ENCODE data around the gene GLRB. TPM values are rescaled to one million over a fixed set of nuclear protein-coding genes. Genes with fewer than 3 reads are reported as not detected.

The GLRB gene
- total RNA-seq (2011; cell fraction: chromatin; rRNA removed; ENCODE audit: low replicate concordance): not detected in 2 replicates
- total RNA-seq (2011; cell fraction: nucleolus; rRNA removed): not detected in 2 replicates
- not detected in 2 replicates for total RNA-seq (2011; cell fraction: nucleoplasm; rRNA removed)
- total RNA-seq (2014; rRNA removed) (not detected in 2 replicates), total RNA-seq (2014; rRNA removed; fragmentation: Illumina TruSeq; extraction: Trizol) (not detected in 2 replicates), total RNA-seq (2015; rRNA removed; fragmentation: Illumina TruSeq; extraction: Trizol) (not detected in 2 replicates), total RNA-seq (2021) (not detected in 2 replicates), polyA plus RNA-seq (2011; rRNA removed) (not detected in 2 replicates), polyA plus RNA-seq (2014; fragmentation: Illumina TruSeq; extraction: Trizol) (not detected in 2 replicates), polyA plus RNA-seq (2014; fragmentation: Nextera tagmentation; extraction: Ambion mirVana) (not detected), polyA plus RNA-seq (2014; rRNA removed) (not detected in 2 replicates), polyA minus RNA-seq (2011; rRNA and poly(A)+ RNA removed) (not detected in 2 replicates), Bru-seq, nascent RNA (percentile 2 among the genes with signal in this experiment), BruChase-seq, experiment 1, labeled RNA remaining after a 2-hour chase (percentile 2 among the genes with signal in this experiment), BruChase-seq, experiment 2, labeled RNA remaining after a 6-hour chase (percentile 1 among the genes with signal in this experiment)
- polyA plus RNA-seq (2011; cell fraction: cytosol; rRNA removed): not detected in 2 replicates
- polyA plus RNA-seq (2011; cell fraction: nucleus; rRNA removed): not detected in 2 replicates
- polyA plus RNA-seq (2012): not detected in 2 replicates
- not detected in 2 replicates for polyA minus RNA-seq (2011; cell fraction: cytosol; rRNA and poly(A)+ RNA removed)
- polyA minus RNA-seq (2011; cell fraction: nucleus; rRNA and poly(A)+ RNA removed): not detected in 2 replicates
- long read RNA-seq, experiment 1: 0 reads
- long read RNA-seq, experiment 2: 0 reads
- long read RNA-seq, experiment 3: 0 reads

DNA sequence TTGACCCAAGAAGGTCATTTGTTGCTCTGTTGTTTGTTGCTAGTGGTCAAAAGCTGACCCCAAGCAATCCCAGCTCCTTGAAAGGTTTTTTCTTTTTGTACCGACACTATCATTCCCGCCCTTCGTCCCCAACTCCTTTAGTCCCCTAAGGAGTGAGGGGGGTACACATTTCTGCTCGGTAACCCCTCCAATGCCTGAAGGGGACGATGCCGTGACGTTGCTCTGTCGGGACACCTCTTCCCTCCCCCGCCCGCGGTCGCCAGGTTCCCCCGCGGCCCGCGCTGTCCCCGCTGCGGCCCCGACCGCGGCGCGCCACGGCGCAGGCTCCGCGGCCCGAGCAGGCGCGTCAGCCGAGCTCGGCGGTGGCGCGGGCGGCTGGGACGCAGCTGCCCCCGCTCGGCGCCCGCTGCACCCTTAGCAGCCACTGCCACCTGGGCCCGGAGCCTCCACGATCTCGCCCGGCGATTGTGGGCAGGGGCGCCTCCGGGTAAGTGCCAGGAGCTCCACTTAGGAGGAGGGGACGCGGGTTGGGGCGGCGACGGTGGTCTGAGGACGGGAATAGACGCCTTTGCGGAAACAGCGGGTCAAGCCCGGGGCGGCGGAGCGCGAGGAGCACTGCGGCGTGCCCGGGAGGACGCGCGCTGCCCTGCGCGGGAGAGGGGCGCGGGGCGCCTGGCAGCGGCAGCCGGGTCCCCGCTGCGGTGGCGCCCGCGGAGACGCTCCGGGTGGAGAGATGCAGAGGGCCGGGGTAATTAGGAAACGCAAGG, at the start of gene GLRB:
Gene GLRB, plus strand, starts transcription at position 340 of the 767 bp plus-strand sequence. CDS start 1,875 bp downstream, outside the sequence.
- H3K27ac ChIP-seq (ENCODE audit: extremely low read depth, low read depth, low read length): no peak within 1 kb of the TSS
- POLR2A ChIA-PET: no interaction called here
- no peaks in the 10 kb centered on the region for H4K20me1 ChIP-seq (replicated peaks; ENCODE audit: control insufficient read depth, insufficient read depth, low read length)
- H3K9me1 ChIP-seq (ENCODE audit: control insufficient read depth, insufficient read depth, low read length): no peaks in the 10 kb centered on the region
- DNase-seq (ENCODE audit: extremely low read depth in 1 of 4, low spot score in 3 of 4): no peak
- H3K4me1 ChIP-seq (replicated peaks in 1 of 2; ENCODE audit: control insufficient read depth in 2 of 2, insufficient read depth in 2 of 2, low read length in 2 of 2): no peaks in the 10 kb centered on the region
- H3K27me3 ChIP-seq (ENCODE audit: control insufficient read depth in 2 of 2, insufficient read depth in 2 of 2, low read length in 2 of 2): no peaks in the 10 kb centered on the region
- CTCF ChIA-PET (ENCODE audit: low intra/inter-chr PET ratio): no interaction called here
- BruUV-seq (replicated peaks): no TSS peak
- no peak within 1 kb of the TSS for H2AFZ ChIP-seq (ENCODE audit: low read depth, low read length)
- H3K36me3 ChIP-seq (ENCODE audit: control insufficient read depth, insufficient read depth, low read length): no peaks in the 10 kb centered on the region
- intact Hi-C loops (cut with micrococcal nuclease): no loop called here
- no peak within 1 kb of the TSS for H3K4me2 ChIP-seq (ENCODE audit: insufficient read depth, low read length)
- H3K9me3 ChIP-seq (replicated peaks; ENCODE audit: control insufficient read depth, insufficient read depth, low read depth, low read length): no peaks in the 10 kb centered on the region; the same call in 1 of the 2 replicates
- H3K4me3 ChIP-seq: no peak within 1 kb of the TSS
- ATAC-seq: no peak
- in situ Hi-C loops (cut with MboI): no loop called here
- WGBS (ENCODE audit: insufficient coverage, low coverage, missing lambda C conversion rate): 2% methylated on average over 56 of the region's 84 CpGs
- no peaks in the 10 kb centered on the region for H3K79me2 ChIP-seq (ENCODE audit: control insufficient read depth, insufficient read depth, low read length)
- FAIRE-seq: no peak
- TF ChIP-seq SMAD3 (CRISPR knock-in tag; conservative IDR thresholded peaks at IDR 0.05): no peak
- TF ChIP-seq ZNF644 (tag; IDR thresholded peaks at IDR 0.05; ENCODE audit: low read depth): no peak
- TF ChIP-seq FUS (optimal IDR thresholded peaks at IDR 0.05; ENCODE audit: low read depth, low read length): no peak
- no peak for TF ChIP-seq FOXM1 (IDR thresholded peaks at IDR 0.05; ENCODE audit: low read depth)
- TF ChIP-seq FOXM1 (CRISPR knock-in tag; IDR thresholded peaks at IDR 0.05; ENCODE audit: low read depth): no peak
- TF ChIP-seq, protein P1, sequence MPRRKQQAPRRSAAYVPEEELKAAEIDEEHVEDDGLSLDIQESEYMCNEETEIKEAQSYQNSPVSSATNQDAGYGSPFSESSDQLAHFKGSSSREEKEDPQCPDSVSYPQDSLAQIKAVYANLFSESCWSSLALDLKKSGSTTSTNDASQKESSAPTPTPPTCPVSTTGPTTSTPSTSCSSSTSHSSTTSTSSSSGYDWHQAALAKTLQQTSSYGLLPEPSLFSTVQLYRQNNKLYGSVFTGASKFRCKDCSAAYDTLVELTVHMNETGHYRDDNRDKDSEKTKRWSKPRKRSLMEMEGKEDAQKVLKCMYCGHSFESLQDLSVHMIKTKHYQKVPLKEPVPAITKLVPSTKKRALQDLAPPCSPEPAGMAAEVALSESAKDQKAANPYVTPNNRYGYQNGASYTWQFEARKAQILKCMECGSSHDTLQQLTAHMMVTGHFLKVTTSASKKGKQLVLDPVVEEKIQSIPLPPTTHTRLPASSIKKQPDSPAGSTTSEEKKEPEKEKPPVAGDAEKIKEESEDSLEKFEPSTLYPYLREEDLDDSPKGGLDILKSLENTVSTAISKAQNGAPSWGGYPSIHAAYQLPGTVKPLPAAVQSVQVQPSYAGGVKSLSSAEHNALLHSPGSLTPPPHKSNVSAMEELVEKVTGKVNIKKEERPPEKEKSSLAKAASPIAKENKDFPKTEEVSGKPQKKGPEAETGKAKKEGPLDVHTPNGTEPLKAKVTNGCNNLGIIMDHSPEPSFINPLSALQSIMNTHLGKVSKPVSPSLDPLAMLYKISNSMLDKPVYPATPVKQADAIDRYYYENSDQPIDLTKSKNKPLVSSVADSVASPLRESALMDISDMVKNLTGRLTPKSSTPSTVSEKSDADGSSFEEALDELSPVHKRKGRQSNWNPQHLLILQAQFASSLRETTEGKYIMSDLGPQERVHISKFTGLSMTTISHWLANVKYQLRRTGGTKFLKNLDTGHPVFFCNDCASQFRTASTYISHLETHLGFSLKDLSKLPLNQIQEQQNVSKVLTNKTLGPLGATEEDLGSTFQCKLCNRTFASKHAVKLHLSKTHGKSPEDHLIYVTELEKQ (CRISPR knock-in tag; IDR thresholded peaks at IDR 0.05): no peak
- TF ChIP-seq GTF2F1 (IDR thresholded peaks at IDR 0.05; ENCODE audit: low read depth, low read length): no peak
- no peak for TF ChIP-seq RBM34 (IDR thresholded peaks at IDR 0.05; ENCODE audit: borderline replicate concordance, insufficient read depth, low read length)
- TF ChIP-seq ZFP30 (CRISPR knock-in tag; IDR thresholded peaks at IDR 0.05; ENCODE audit: borderline replicate concordance): no peak
- TF ChIP-seq NFXL1 (CRISPR knock-in tag; IDR thresholded peaks at IDR 0.05): no peak
- H3K9ac ChIP-seq (ENCODE audit: insufficient read depth in 1 of 2, low read depth in 2 of 2, low read length in 2 of 2): no peak within 1 kb of the TSS

All from K562 (cell line).